ENCODE measurements around the gene E2F3.

- TF ChIP-seq CTCF (conservative IDR thresholded peaks at IDR 0.05 in 1 of 2, IDR thresholded peaks at IDR 0.05 in 1 of 2; ENCODE audit: extremely low read depth in 1 of 2, insufficient read depth in 1 of 2, low read depth in 1 of 2, low read length in 2 of 2) = no peak
- no peak for TF ChIP-seq EZH2 (IDR thresholded peaks at IDR 0.05; ENCODE audit: borderline replicate concordance, low read length)
Observed at GRCh38 chr6:20492099-20492498, 90.4 kb downstream of the E2F3 start.
